Activated CD8-positive, alpha-beta memory T cell treated with anti-CD3 and anti-CD28 coated beads, Interleukin-2, amount 50 U/mL, for 48 hours (primary cell): Measurements from ENCODE around the gene SMG7.
A peak's percentile ranks its signal among the peaks of the same experiment; 100 is the strongest.
"Not testable (repeated sequence)": the region's sequence is repeated elsewhere in the genome, so short reads cannot be mapped to it uniquely, and the experiment has no call there.

Source experiments
- DNase-seq: peaks from one replicate; pipeline ENCODE4 v3.0.0-alpha.2; 2020

Gene SMG7

GRCh38 chr1:183472488-183473216, at the start of gene SMG7:
SMG7 (plus strand) TSS chr1:183472499; CDS start chr1:183472621, 122 bp downstream.
- DNase-seq: peak; percentile 78

GRCh38 chr1:183423541-183423940, 48.8 kb upstream of the SMG7 start:
- DNase-seq: no peak

DNA sequence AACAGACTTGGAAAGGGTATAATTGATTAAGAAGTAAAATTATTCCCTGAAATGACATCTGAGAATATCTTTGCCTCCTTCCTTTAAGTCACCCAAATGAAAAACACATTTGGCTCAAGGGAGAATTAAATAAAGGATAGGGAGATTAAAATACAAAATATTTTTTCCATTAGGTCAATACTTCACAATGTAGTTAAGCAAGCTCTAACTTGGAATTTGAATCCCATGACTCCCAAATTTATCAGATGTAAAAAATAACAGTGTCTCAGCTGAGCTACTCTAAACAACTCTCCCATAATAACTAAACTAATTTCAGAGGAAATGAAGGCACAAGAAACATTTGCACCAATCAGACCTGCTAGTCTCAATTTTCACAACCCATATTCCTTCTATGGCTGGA, 47.6 kb upstream of the SMG7 start:
- no peak for DNase-seq

DNA sequence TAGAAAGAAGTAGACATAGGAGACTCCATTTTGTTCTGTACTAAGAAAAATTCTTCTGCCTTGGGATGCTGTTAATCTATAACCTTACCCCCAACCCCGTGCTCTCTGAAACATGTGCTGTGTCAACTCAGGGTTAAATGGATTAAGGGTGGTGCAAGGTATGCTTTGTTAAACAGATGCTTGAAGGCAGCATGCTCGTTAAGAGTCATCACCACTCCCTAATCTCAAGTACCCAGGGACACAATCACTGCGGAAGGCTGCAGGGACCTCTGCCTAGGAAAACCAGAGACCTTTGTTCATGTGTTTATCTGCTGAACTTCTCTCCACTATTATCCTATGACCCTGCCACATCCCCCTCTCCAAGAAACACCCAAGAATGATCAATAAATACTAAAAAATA, 44.7 kb upstream of the SMG7 start:
- not testable (repeated sequence) for DNase-seq

GRCh38 chr1:183431840-183432547, 40.3 kb upstream of the SMG7 start:
- DNase-seq: no peak

GRCh38 chr1:183432548-183432875, 39.8 kb upstream of the SMG7 start:
- DNase-seq: no peak

DNA sequence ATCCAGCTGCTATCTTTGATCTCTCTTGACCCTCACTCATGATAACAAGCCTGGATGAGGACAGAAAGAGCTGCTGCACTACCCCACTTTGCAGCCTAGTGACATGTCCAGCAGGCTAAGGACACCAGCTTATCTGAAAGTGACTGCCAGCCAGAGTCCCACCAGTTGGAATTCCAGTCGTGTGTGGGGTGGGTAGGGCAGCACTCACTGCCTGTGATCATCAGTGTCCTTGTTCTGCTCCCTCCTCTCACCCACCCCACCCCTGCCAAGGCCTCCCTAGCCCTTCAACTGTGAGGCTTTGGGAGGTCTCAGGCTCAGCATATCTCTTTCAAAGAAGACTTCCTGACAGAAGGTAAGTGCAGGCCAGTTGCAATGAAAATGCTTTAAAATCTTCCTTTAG, 38.6 kb upstream of the SMG7 start:
- no peak for DNase-seq

DNA sequence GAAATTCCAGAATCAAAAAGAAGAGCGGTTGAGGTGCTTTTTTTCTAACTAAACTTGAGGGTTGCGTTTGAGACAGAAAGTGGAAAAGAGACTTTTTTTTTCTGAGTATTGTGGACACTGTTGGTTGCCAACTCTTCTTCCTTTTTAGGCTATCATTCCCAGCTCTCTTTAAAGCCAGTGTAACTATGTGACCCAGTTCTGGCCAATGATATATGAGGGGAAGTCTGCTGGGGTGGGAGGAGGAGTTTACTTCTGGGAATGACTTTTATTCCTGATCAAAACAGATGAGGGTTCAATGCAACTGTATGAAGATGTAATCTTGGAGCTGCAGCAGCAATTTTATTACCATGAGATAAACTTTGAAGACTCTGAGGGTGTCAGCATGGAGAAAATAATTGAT, 36.8 kb upstream of the SMG7 start:
- DNase-seq: no peak

- DNase-seq: no peak
Observed at GRCh38 chr1:183438060-183438459, 34.2 kb upstream of the SMG7 start.

GRCh38 chr1:183443011-183443410, 29.3 kb upstream of the SMG7 start:
- no peak for DNase-seq

- DNase-seq: no peak
Observed at GRCh38 chr1:183443466-183443865, 28.8 kb upstream of the SMG7 start.

- no peak for DNase-seq
Observed at GRCh38 chr1:183444243-183444642, 28.1 kb upstream of the SMG7 start.

GRCh38 chr1:183449223-183449770, 23.0 kb upstream of the SMG7 start:
- no peak for DNase-seq

GRCh38 chr1:183450093-183450492, 22.2 kb upstream of the SMG7 start:
- DNase-seq: no peak

DNA sequence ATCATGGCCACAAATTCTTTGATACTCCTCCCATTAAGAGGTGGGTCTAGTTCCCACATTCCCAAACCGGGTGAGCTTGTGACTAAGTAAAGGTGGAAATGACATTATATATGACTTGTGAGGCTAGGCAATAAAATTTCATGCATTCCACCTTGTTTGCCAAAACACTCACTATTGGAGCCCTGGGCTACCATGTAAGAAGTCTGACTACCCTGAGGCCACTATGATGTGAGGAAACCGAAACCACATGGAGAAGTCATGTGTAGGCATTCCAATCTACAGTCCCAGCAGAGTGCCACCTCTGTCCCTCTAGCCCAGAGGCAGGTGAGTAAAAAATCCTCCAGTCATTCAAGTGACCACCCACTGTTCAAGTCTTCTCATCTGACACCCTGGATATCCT, 17.9 kb upstream of the SMG7 start:
- DNase-seq: no peak

DNA sequence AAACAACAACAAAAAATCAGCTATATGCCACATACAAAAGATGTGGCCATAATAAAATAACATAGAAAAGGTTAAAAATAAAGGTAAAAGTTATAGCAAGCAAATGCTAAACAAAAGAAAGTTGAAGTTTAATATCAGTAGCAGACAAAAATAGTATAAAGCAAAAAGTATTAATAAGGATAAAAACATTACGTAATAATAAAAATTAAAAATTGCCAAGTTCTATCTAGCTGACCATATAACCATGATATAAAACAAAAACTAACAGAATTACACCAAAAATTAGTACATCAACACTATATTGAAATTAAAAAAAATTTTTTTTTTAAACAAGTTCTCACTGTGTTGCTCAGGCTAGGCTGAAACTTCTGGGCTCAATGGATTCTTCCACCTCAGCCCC, 15.5 kb upstream of the SMG7 start:
- no peak for DNase-seq

DNA sequence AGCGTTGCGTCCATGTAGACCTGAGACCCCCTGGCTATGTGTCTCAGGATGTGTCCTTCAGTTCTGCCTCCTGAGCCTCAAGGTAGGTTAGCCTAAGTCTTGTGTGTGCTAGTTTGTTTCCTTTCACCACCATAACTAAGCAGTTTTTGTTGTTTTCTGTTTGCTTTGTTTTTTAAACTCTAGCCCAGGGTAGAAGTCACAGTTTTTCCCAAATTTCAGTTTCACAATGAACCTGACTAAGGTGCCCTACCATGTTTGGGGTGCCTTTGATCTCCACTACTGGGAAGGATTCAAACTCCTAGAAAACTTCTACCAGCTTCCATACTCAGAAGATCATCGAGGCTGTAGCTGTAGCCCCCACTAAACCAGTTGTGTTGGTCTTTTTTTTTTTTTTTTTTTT, 14.8 kb upstream of the SMG7 start:
- DNase-seq: no peak

- DNase-seq: no peak
Observed at GRCh38 chr1:183460596-183460995, 11.7 kb upstream of the SMG7 start.

GRCh38 chr1:183461350-183461749, 10.9 kb upstream of the SMG7 start:
- no peak for DNase-seq

GRCh38 chr1:183463566-183463965, 8.7 kb upstream of the SMG7 start:
- no peak for DNase-seq

DNA sequence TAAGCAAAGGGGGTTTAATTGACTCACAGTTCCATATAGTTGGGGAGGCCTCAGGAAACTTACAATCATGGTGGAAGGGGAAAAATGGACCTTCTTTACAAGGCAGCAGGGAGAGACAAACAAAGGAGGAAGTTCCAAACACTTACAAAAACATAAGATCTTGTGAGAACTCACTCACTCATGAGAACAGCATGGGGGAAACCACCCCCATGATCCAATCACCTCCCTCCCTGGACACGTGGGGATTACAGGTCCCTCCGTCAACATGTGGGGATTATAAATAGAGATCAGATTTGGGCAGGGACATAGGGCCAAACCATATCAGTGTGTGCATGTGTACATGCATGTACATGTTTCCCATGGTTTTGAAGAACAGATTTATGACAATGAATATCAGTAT, 5.5 kb upstream of the SMG7 start:
- no peak for DNase-seq

DNA sequence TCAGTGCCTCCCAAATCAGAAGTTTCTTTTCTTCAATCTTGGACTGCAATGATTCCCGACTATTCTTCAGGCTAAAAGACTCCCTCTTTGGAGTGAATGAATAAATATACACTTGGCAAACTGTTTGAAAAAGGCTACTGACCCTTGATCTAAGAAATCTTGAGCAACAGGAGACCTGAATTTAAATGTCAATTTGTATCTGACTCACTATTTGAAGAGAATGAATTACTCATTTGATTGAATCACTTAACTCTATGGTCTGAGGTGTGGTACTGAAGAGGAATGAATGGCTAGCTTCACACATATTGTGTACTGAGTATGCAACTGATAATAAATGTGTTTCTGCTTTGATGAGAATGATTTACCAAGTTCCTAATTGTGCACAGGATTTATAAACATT, 4.6 kb upstream of the SMG7 start:
- no peak for DNase-seq

DNA sequence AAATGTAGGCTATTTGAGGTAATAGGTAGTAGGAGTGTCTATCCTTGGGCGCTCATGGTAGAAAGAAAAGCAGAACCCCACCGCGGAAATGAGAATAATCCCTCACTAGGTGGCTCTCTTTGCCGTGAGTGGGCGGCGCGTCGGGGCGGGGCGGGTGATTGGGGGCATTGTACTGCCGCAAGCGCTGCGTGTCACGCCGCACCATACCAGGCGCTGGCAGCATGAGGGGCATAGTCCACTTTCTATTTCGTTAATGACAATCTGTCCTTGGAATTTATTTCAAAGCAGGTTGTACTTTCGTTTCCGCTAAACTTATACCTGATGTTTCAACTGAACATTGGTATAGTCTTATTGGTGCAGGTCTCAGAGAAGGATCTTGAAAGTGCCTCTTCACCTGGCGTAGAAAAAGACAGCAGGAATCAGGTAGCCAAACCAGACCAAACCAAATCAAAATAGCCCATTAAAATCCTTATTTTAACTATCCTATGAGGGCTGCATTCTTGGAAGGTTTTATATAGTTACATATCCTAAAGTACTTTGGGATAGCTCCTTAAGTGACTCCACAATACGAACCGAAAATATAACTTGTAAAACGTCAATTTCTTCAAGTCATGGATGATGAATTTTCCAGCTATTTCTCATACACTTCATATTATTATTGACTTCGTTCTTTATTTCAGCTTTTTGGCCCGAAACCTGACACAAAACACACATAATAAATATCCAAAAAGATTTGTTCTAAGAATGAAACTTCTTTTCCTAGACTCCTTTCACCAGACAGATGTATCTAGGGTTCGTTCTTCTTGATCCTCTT, 1.9 kb upstream of the SMG7 start:
- peak; percentile 91 for DNase-seq
